CD4-positive, alpha-beta memory T cell (primary cell): ENCODE results near the gene TXK. TPM values are rescaled to one million over a fixed set of nuclear protein-coding genes. Genes with fewer than 3 reads are reported as not detected.

Source experiments
- CTCF ChIA-PET: fragments of 350-600 bp; sonication (Branson Sonifier 250); formaldehyde crosslinking; loops from one replicate; lab custom pipeline; 2021; ENCODE audit warnings: inconsistent platforms; ENCODE audit not compliant: partially characterized antibody; lab: Charles Lee
- POLR2A ChIA-PET: fragments of 350-600 bp; sonication (Branson Sonifier 250); formaldehyde crosslinking; loops from one replicate; lab custom pipeline; 2021; ENCODE audit not compliant: partially characterized antibody; lab: Charles Lee
- DNase-seq, 5 donors: peaks; one replicate each; pipeline versions ENCODE4 v3.0.0 to v3.0.0-alpha.2; 2020 to 2022; ENCODE audit warnings: mixed read lengths in 1 of 5
- H3K27ac ChIP-seq: one replicate; pipeline ENCODE4 v1.7.0; 2013; ENCODE audit warnings: low read depth, low read length
- H3K27me3 ChIP-seq: 2 replicates; pipeline ENCODE4 v1.7.0; 2013; ENCODE audit warnings: mild to moderate bottlenecking, low read length, moderate library complexity; ENCODE audit not compliant: insufficient read depth
- H3K36me3 ChIP-seq: 2 replicates; pipeline ENCODE4 v1.7.0; 2013; ENCODE audit warnings: mild to moderate bottlenecking, low read length, moderate library complexity; ENCODE audit not compliant: insufficient read depth
- H3K4me1 ChIP-seq: 2 replicates; pipeline ENCODE4 v1.7.0; 2013; ENCODE audit warnings: mild to moderate bottlenecking, low read length, moderate library complexity; ENCODE audit not compliant: insufficient read depth
- H3K4me3 ChIP-seq, 2 donors: one replicate each; pipeline ENCODE4 v1.7.0; 2013; ENCODE audit warnings: low read length in 2 of 2, mild to moderate bottlenecking in 1 of 2
- H3K9me3 ChIP-seq, 2 donors: one replicate each; pipeline ENCODE4 v1.7.0; 2013; ENCODE audit warnings: low read length in 2 of 2, control low read depth in 1 of 2; ENCODE audit not compliant: control insufficient read depth in 1 of 2
- H3K27ac Mint-ChIP-seq, 7 donors: one replicate each; pipeline ENCODE4 v1.8.0; 2020 to 2021; ENCODE audit warnings: mixed read lengths in 7 of 7, mild to moderate bottlenecking in 6 of 7, inconsistent platforms in 3 of 7, moderate library complexity in 3 of 7
- H3K27me3 Mint-ChIP-seq, 2 donors: one replicate each; pipeline ENCODE4 v1.8.0; 2020 to 2021; ENCODE audit warnings: mixed read lengths in 2 of 2
- H3K36me3 Mint-ChIP-seq, 2 donors: one replicate each; pipeline ENCODE4 v1.8.0; 2020 to 2021; ENCODE audit warnings: mixed read lengths in 2 of 2, inconsistent platforms in 1 of 2, mild to moderate bottlenecking in 1 of 2
- H3K4me1 Mint-ChIP-seq, 4 donors: one replicate each; pipeline ENCODE4 v1.8.0; 2020 to 2021; ENCODE audit warnings: mixed read lengths in 4 of 4, mild to moderate bottlenecking in 1 of 4
- H3K4me3 Mint-ChIP-seq, 8 donors: one replicate each; pipeline ENCODE4 v1.8.0; 2020 to 2021; ENCODE audit warnings: mixed read lengths in 8 of 8, mild to moderate bottlenecking in 7 of 8, moderate library complexity in 6 of 8, inconsistent platforms in 3 of 8
- H3K9me3 Mint-ChIP-seq, 8 donors: one replicate each; pipeline ENCODE4 v1.8.0; 2020 to 2021; ENCODE audit warnings: mixed read lengths in 8 of 8, mild to moderate bottlenecking in 5 of 8, inconsistent platforms in 3 of 8, moderate library complexity in 1 of 8
- intact Hi-C: fragments of 100-400 bp; cut with micrococcal nuclease; formaldehyde crosslinking; loops from one replicate; pipeline ENCODE4 v1.15.1; 2023
- polyA plus RNA-seq, 2 donors: library from polyadenylated mRNA; unstranded; fragments of 300-500 nt; fragmentation: Illumina TruSeq; gene quantifications; one replicate each; pipeline ENCODE4 v1.2.3, GENCODE V29; 2021
- total RNA-seq, 2 experiments: library from RNA; stranded (reverse); gene quantifications; one replicate each; pipeline ENCODE4 v1.2.3, GENCODE V29; 2021

The TXK gene
- total and polyA plus RNA-seq, 4 experiments from 2014 or later: 44.8 to 54.0 (median 51.0) TPM

DNA sequence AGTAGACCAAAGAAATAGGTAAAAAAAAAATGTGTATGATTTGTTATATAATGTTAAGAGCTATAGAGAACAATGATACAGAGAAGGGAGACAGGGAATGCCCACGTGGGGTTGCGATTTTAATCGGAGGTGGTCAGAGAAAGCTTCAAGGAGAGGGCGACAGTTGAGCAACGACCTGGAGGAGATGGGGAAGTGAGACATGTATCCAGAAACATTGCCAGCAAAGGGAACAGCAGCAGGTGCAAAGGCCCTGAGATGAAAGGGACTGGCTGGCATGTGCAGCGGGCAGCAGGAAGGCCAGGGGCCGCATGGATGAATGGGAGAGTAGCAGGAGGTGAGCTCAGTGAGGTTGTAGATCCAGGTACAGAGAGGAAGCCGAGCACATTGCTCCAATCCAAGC, 84.6 kb downstream of the TXK start:
- peaks cover 39% of the 10 kb centered on the region for H3K4me1 ChIP-seq
- no peaks in the 10 kb centered on the region for H3K27me3 ChIP-seq
- H3K9me3 ChIP-seq: no peaks in the 10 kb centered on the region
- no peak overlapping the region for H3K4me3 ChIP-seq
- Mint-ChIP-seq H3K36me3 (no peaks in the 10 kb centered on the region), H3K4me1 (peaks cover 26 to 47% (median 34%) of the 10 kb centered on the region in 4 donors), H3K4me3 (no peak overlapping the region), H3K27ac (no peak overlapping the region), H3K9me3 (peaks cover 0 to 2% (median 0%) of the 10 kb centered on the region in 8 donors), H3K27me3 (peaks cover 3 to 5% of the 10 kb centered on the region in 2 donors)
- CTCF ChIA-PET: interaction anchor here (0.9 to 11.0 kb wide), 3 partner anchors 17 to 46 kb away, joined by 4 to 140 read pairs (median 5); no protein-coding TSS in a partner anchor
- H3K36me3 ChIP-seq: no peaks in the 10 kb centered on the region
- intact Hi-C loops: no loop called here
- no peak overlapping the region for H3K27ac ChIP-seq
- POLR2A ChIA-PET: no interaction called here
- DNase-seq: no peak

DNA sequence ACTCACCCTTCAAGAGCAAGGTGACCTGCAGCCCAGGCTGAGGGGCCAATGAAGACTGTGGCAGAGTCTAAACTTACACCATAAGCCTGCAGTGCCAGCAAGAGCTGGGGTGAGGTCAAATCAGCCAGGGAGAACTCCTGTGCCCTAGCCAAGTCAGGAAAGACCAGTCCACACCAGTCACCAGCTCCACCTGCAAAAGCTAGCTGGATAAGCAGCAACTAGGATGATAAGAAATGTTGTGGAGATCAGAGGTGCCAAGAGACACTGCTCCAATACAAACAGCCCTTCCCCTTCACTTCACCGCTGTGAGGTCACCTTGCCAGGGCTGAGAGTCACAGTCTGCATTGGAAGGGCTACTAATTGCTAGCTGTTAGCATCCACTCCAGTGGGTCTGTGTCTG, 86.2 kb downstream of the TXK start:
- ChIA-PET POLR2A (interaction anchor here (1.6 kb wide), 1 partner anchor 14 kb away, joined by 8 read pairs; no protein-coding TSS in a partner anchor), CTCF (interaction anchor here (2.2 to 11.0 kb wide), 3 partner anchors 15 to 47 kb away, joined by 5 to 140 read pairs (median 28); no protein-coding TSS in a partner anchor)
- no peak overlapping the region for H3K27ac ChIP-seq
- H3K4me1 ChIP-seq: peaks cover 55% of the 10 kb centered on the region
- Mint-ChIP-seq H3K9me3 (peaks cover 0 to 2% (median 0%) of the 10 kb centered on the region in 8 donors), H3K27ac (no peak overlapping the region), H3K27me3 (peaks cover 3 to 10% of the 10 kb centered on the region in 2 donors), H3K4me3 (peak overlapping the region in 5 of 8 donors; percentile 14 to 89 (median 77)), H3K4me1 (peaks cover 34 to 63% (median 48%) of the 10 kb centered on the region in 4 donors), H3K36me3 (no peaks in the 10 kb centered on the region)
- DNase-seq: no peak
- H3K4me3 ChIP-seq: no peak overlapping the region
- no peaks in the 10 kb centered on the region for H3K9me3 ChIP-seq
- no peaks in the 10 kb centered on the region for H3K36me3 ChIP-seq
- intact Hi-C loops: loop anchor here (1.0 kb wide), 1 partner anchor 15 kb away; no protein-coding TSS in a partner anchor
- H3K27me3 ChIP-seq: no peaks in the 10 kb centered on the region

DNA sequence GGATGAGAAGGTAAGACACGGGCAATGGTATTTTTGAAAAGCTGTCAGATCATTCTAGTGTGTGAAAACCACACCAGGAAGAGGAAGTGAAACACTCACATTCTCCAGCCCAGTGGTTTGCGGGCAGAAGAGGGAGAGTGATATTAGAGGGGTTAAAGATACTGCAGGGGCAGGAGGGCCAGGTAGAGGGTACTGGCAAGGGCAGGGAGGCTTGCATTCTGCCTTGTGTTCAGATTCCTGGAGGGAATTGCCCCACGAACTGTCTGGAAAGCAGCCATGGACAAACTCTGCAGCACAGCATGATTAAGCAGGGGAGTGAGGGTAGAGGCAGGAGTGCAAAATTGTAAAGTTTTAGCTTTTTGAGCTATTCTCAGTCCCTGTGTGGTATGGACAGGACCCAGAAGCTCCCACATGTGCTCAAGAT, 86.6 kb downstream of the TXK start:
- Histone ChIP-seq H3K27me3 (no peaks in the 10 kb centered on the region), H3K36me3 (no peaks in the 10 kb centered on the region), H3K27ac (no peak overlapping the region), H3K4me1 (peaks cover 57% of the 10 kb centered on the region), H3K9me3 (no peaks in the 10 kb centered on the region), H3K4me3 (no peak overlapping the region)
- DNase-seq: peak; percentile 40 to 67 (median 51)
- POLR2A ChIA-PET: interaction anchor here (1.6 kb wide), 1 partner anchor 13 kb away, joined by 8 read pairs; no protein-coding TSS in a partner anchor
- H3K27ac Mint-ChIP-seq: peak overlapping the region in 4 of 7 donors; percentile 0 to 52 (median 22)
- H3K36me3 Mint-ChIP-seq: no peaks in the 10 kb centered on the region
- intact Hi-C loops: loop anchor here (1.0 kb wide), 1 partner anchor 14 kb away; no protein-coding TSS in a partner anchor
- peaks cover 37 to 68% (median 52%) of the 10 kb centered on the region in 4 donors for H3K4me1 Mint-ChIP-seq
- CTCF ChIA-PET: interaction anchor here (2.2 to 11.0 kb wide), 3 partner anchors 14 to 48 kb away, joined by 5 to 140 read pairs (median 28); no protein-coding TSS in a partner anchor
- H3K4me3 Mint-ChIP-seq: peak overlapping the region in 7 of 8 donors; percentile 46 to 90 (median 77)
- H3K9me3 Mint-ChIP-seq: peaks cover 0 to 2% (median 0%) of the 10 kb centered on the region in 8 donors
- H3K27me3 Mint-ChIP-seq: peaks cover 4 to 10% of the 10 kb centered on the region in 2 donors

DNA sequence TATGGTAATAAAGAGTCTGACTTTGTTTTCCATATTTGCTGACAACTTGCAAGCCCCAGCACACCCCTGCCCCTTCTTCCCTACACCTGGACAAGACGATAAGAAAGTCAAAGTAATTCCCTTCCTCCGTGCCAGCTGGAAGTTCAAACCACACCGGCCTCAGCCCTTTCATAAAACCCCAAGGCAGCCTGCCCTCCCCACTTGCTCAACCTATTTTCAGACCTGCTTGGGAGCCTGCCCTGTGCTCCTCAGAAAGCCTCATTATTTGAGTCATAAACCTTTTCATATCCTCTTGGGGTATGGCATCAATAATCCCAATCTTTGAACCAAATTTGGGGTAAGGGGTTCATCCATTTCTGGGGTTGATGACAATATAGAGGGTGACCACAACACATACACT, 88.0 kb downstream of the TXK start:
- no peak for DNase-seq
- H3K4me3 ChIP-seq: no peak overlapping the region
- no peaks in the 10 kb centered on the region for H3K27me3 ChIP-seq
- peak overlapping the region in 4 of 8 donors; percentile 41 to 89 (median 50) for H3K4me3 Mint-ChIP-seq
- H3K36me3 ChIP-seq: no peaks in the 10 kb centered on the region
- CTCF ChIA-PET: interaction anchor here (1.0 to 11.0 kb wide), 4 partner anchors 13 to 63 kb away, joined by 3 to 140 read pairs (median 16); no protein-coding TSS in a partner anchor
- no peaks in the 10 kb centered on the region for H3K9me3 ChIP-seq
- no peaks in the 10 kb centered on the region for H3K36me3 Mint-ChIP-seq
- peaks cover 37 to 73% (median 56%) of the 10 kb centered on the region in 4 donors for H3K4me1 Mint-ChIP-seq
- intact Hi-C loops: loop anchor here (1.0 kb wide), 1 partner anchor 132 kb away; the partner anchor contains the start of gene NFXL1
- H3K27me3 Mint-ChIP-seq: peaks cover 7 to 15% of the 10 kb centered on the region in 2 donors
- no peaks in the 10 kb centered on the region for H3K9me3 Mint-ChIP-seq
- no peak overlapping the region for H3K27ac Mint-ChIP-seq
- peaks cover 57% of the 10 kb centered on the region for H3K4me1 ChIP-seq
- POLR2A ChIA-PET: interaction anchor here (1.1 kb wide), 1 partner anchor 14 kb away, joined by 3 read pairs; no protein-coding TSS in a partner anchor
- H3K27ac ChIP-seq: no peak overlapping the region

DNA sequence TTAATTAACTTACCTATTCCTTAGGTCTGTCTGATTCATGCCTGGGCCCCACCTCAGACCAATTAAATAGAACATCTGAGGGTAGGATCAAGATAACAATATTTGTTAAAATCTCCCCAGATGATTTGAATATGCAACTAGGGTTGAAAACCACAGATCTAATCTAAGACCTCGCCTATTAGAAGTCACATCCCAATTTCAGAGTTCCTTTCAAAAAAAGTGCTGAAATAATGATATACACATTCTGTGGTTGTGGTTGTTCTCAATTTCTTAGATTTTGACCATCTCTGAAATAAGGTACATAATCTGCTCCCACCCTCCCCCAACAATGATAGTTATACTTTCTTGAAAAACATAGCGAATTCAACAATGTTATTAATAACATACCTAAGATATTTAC, 89.8 kb downstream of the TXK start:
- Mint-ChIP-seq H3K9me3 (no peaks in the 10 kb centered on the region), H3K4me3 (peak overlapping the region in 5 of 8 donors; percentile 12 to 69 (median 39)), H3K27ac (no peak overlapping the region), H3K36me3 (no peaks in the 10 kb centered on the region), H3K27me3 (peaks cover 7 to 15% of the 10 kb centered on the region in 2 donors), H3K4me1 (peaks cover 36 to 64% (median 53%) of the 10 kb centered on the region in 4 donors)
- POLR2A ChIA-PET: interaction anchor here (0.6 kb wide), 1 partner anchor 563 kb away, joined by 3 read pairs; no protein-coding TSS in a partner anchor
- Histone ChIP-seq H3K4me3 (no peak overlapping the region), H3K27me3 (no peaks in the 10 kb centered on the region), H3K27ac (no peak overlapping the region), H3K36me3 (no peaks in the 10 kb centered on the region), H3K4me1 (peaks cover 57% of the 10 kb centered on the region), H3K9me3 (no peaks in the 10 kb centered on the region)
- CTCF ChIA-PET: interaction anchor here (1.3 to 11.0 kb wide), 4 partner anchors 11 to 46 kb away, joined by 3 to 140 read pairs (median 16); no protein-coding TSS in a partner anchor
- DNase-seq: no peak
- intact Hi-C loops: no loop called here

DNA sequence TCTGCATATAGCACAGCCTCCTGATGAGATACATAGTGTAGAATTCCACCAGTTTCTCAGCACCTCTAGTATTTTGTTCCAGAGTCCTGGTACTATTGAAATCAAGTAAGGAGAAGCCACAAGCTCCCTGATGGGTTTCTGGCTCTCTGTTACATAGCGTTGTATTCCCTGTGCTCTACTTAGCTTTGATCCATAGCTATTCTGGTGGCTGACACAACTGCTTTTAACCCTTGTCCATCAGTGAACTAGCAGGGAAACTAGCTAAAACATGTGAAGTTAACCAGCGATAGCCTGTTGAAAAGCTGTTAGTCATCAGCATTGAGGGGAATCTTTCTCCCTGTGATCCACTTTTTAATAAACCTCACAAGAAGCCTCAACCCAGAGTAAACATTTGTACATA, 90.5 kb downstream of the TXK start:
- Mint-ChIP-seq H3K27me3 (peaks cover 7 to 15% of the 10 kb centered on the region in 2 donors), H3K4me3 (peak overlapping the region in 3 of 8 donors; percentile 3 to 71 (median 25)), H3K27ac (no peak overlapping the region), H3K9me3 (no peaks in the 10 kb centered on the region), H3K36me3 (no peaks in the 10 kb centered on the region), H3K4me1 (peaks cover 36 to 64% (median 53%) of the 10 kb centered on the region in 4 donors)
- H3K9me3 ChIP-seq: no peaks in the 10 kb centered on the region
- no peak for DNase-seq
- POLR2A ChIA-PET: interaction anchor here (0.9 kb wide), 1 partner anchor 96 kb away, joined by 3 read pairs; no protein-coding TSS in a partner anchor
- no peaks in the 10 kb centered on the region for H3K36me3 ChIP-seq
- H3K27ac ChIP-seq: no peak overlapping the region
- peaks cover 57% of the 10 kb centered on the region for H3K4me1 ChIP-seq
- no peaks in the 10 kb centered on the region for H3K27me3 ChIP-seq
- CTCF ChIA-PET: interaction anchor here (11.0 kb wide), 1 partner anchor 11 kb away, joined by 140 read pairs; no protein-coding TSS in a partner anchor
- intact Hi-C loops: loop anchor here (2.0 kb wide), 1 partner anchor 21 kb away; no protein-coding TSS in a partner anchor
- H3K4me3 ChIP-seq: no peak overlapping the region
